ENCODE results near the gene PGGHG. TPM values are rescaled to one million over a fixed set of nuclear protein-coding genes. Genes with fewer than 3 reads are reported as not detected.

Gene PGGHG
- total and polyA plus RNA-seq, 5 donors: 9.9 to 18.7 (median 12.0) TPM

DNA sequence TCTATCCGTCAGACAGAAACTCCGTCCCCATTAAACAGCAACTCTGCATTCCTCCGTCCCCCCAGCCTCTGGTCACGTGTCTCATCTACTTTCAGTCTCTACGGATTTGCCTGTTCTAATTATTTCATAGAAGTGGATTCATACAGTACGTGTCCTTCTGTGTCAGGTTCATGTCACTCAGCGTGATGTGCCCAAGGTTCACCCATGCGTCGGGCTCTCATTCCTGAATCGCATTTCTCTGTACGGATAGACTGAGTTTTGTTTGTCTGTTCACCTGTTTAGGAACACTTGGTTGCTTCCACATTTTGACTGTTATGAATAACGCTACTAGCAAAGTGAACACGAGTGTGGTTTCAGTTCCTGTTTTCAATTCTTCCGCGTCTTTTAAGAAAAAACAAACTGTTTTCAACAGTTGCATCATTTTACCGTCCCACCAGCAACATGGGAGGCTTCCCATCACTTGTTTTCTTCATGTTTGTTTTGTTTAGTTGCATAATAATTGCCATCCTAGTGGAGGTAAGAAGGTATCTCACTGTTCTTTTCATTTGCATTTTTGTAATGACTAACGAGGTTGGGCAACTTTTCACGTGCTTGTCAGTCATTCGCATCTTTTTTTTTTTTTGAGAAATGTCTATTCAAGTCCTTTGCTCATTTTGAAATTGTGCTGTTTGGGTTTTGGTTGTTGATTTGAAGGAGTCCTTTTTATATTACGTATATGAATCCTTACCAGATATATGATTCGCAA, 19.6 kb upstream of the PGGHG start:
- H3K4me1 ChIP-seq (ENCODE audit: control insufficient read depth, insufficient read depth, low read length): no peaks in the 10 kb centered on the region
- no peak overlapping the region for H3K4me3 ChIP-seq (ENCODE audit: low read length)
- H3K27ac ChIP-seq (ENCODE audit: low read length): no peak overlapping the region
- 54% methylated on average over 21 of the region's 21 CpGs for WGBS
- no peaks in the 10 kb centered on the region for H3K9me3 ChIP-seq (ENCODE audit: control insufficient read depth, low read length)
- ATAC-seq: peak; percentile 4 to 26
- H3K27me3 ChIP-seq (ENCODE audit: control insufficient read depth, insufficient read depth): no peaks in the 10 kb centered on the region
- intact Hi-C loops (cut with DNase I): no loop called here
- peak in 1 of 3 donors; percentile 32 for DNase-seq

DNA sequence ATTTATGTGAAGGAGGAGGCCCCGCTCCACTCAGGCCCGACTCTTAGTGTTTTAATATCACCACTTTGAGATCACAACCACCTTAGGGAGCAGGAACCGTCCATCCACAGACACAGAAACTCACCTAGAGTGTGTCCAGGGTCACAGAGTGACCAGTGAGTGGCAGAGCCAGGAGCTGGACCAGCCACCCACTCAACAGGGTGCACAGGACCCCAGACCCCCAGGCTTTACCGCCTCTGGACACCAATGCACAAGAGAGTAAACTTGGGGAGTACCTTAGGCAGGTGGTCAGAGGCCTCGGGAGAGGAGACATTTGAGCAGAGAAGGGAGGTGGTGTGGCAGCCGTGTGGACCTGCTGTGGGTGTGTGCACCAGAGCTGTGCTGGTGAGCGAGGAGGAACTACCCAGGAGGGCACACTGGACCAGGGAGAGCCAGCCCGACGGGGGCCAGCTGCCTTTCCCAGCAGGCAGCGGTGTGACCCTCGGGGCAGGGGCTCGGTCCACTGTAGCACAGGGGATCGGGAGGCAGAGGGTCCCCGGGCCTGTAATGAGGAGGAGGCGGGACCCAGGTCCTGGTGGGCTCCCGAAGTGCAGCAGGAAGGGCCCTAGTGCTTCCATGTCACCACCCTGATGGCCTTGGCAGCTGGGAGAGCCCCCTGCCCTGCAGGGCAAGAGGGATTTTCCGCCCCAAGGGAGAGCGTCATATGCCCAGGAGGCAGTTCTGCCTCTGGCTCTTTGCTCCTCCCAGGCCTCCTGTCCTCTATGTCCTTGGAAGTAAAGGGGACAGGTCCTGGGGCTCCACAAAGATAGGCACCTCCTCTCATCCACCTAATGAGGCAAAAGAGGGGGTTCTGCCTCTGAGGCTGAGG, 18.2 kb upstream of the PGGHG start:
- peak in 1 of 2 donors; percentile 7 for ATAC-seq

DNA sequence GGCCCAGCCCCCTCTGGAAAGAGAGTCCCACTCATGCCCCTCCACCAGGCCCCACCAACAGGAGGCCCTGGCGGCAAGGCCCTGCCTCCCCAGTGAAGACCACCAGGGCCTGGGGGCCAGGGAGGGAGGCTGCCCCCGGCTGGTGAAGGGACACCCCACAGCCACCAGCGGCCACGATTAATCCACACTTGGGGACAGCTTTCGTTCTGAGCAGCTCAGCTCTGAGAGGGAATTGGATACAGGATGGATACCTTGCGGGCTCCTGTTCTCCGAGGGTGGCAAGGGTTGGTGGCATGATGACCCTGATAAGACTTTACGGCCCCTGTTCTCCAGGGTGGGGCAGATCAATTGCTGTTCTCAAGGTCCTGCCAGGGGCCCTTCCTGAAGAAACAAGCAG, 17.6 kb upstream of the PGGHG start:
- Histone ChIP-seq H3K27ac (ENCODE audit: low read length) (no peak overlapping the region), H3K4me3 (ENCODE audit: low read length) (no peak overlapping the region), H3K27me3 (ENCODE audit: control insufficient read depth, insufficient read depth) (no peaks in the 10 kb centered on the region), H3K9me3 (ENCODE audit: control insufficient read depth, low read length) (no peaks in the 10 kb centered on the region), H3K4me1 (ENCODE audit: control insufficient read depth, insufficient read depth, low read length) (no peaks in the 10 kb centered on the region)
- intact Hi-C loops (cut with DNase I): no loop called here
- ATAC-seq (no peak), DNase-seq (peak in 1 of 3 donors; percentile 49)
- 85% methylated on average over 8 of the region's 8 CpGs for WGBS

More for the DNA sequence above, 18.2 kb upstream of the PGGHG start:
- DNase-seq: peak in 1 of 3 donors; percentile 54
- 82% methylated on average over 18 of the region's 18 CpGs for WGBS
- intact Hi-C loops (cut with DNase I): no loop called here
- Histone ChIP-seq H3K9me3 (ENCODE audit: control insufficient read depth, low read length) (no peaks in the 10 kb centered on the region), H3K27me3 (ENCODE audit: control insufficient read depth, insufficient read depth) (no peaks in the 10 kb centered on the region), H3K4me3 (ENCODE audit: low read length) (no peak overlapping the region), H3K4me1 (ENCODE audit: control insufficient read depth, insufficient read depth, low read length) (no peaks in the 10 kb centered on the region), H3K27ac (ENCODE audit: low read length) (no peak overlapping the region)

DNA sequence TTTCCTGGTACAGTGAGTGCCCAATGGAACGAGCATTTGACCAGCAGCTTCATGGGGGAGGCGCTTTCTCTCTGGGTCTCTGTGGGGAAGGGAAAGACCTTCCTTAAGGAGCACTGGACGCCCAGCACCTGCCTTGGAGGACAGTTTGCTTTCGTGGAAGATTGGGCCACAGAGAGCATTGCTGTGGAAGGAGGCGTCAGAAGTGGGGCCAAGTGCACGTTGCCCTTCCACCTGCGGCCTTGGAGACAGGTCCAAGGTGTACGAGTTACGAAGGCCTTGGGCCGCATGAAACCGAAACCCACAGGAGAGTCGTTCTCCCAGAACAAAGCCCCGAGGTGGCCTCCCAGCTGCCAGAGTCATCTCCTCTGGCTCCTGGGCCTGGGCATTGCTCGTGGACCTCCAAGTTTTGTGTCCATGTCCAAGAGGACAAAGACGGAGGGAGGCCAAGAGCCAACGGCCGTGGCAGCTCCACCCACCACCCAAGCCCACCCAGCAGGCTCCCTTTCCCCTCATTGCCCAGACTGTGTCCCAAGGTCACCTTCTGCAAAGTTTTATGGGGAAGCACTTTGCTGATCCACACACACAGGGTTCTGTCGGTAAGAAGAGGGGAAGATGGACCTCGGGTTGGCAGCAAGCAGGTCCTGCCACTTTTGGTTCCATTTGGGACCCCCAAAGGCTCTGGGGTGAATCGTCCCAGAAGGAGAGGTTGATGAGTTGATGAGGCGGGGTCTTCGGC, 16.6 kb upstream of the PGGHG start:
- Histone ChIP-seq H3K4me3 (ENCODE audit: low read length) (no peak overlapping the region), H3K9me3 (ENCODE audit: control insufficient read depth, low read length) (no peaks in the 10 kb centered on the region), H3K27me3 (ENCODE audit: control insufficient read depth, insufficient read depth) (no peaks in the 10 kb centered on the region), H3K4me1 (ENCODE audit: control insufficient read depth, insufficient read depth, low read length) (no peaks in the 10 kb centered on the region), H3K27ac (ENCODE audit: low read length) (no peak overlapping the region)
- ATAC-seq (no peak), DNase-seq (peak in 2 of 3 donors; percentile 26 to 46)
- WGBS: 84% methylated on average over 22 of the region's 22 CpGs
- intact Hi-C loops (cut with DNase I): no loop called here

DNA sequence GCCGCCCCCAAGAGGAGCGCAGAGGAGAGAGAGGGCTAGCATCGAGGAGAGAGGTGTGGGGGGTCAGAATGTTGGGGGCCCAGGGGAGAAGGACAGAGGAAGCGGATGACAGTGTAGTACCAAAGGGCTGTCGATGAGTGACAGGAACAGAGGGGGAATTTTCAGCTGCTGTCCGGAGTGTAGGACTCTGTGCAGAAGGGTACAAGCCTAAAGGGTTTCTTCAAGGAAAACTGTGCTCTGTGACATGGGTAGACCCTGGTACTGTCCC, 16.1 kb upstream of the PGGHG start:
- H3K27me3 ChIP-seq (ENCODE audit: control insufficient read depth, insufficient read depth): no peaks in the 10 kb centered on the region
- intact Hi-C loops (cut with DNase I): no loop called here
- DNase-seq: no peak
- no peak overlapping the region for H3K27ac ChIP-seq (ENCODE audit: low read length)
- H3K4me3 ChIP-seq (ENCODE audit: low read length): no peak overlapping the region
- WGBS: 86% methylated on average over 6 of the region's 6 CpGs
- no peaks in the 10 kb centered on the region for H3K4me1 ChIP-seq (ENCODE audit: control insufficient read depth, insufficient read depth, low read length)
- H3K9me3 ChIP-seq (ENCODE audit: control insufficient read depth, low read length): no peaks in the 10 kb centered on the region
- no peak for ATAC-seq

DNA sequence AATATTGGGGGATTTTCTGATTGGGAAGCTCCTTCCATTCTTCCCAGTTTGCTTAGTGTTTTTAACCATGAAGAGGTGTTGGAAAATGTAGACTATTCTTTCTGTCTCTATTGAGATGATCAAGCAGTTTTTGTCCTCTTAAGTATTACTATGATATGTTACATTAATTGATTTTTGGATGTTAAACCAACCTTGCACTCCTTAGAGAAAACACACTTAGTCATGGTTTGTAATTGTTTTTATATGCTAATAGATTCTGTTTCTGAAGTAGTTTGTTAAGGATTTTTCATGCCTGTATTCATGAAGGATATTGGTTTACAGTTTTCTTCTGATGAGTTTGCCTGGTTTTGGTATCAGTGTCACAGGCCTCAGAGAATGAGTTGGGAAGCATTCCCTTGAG, 12.7 kb upstream of the PGGHG start:
- intact Hi-C loops (cut with DNase I): no loop called here
- DNase-seq (no peak), ATAC-seq (no peak)
- Histone ChIP-seq H3K27ac (ENCODE audit: low read length) (no peak overlapping the region), H3K4me1 (ENCODE audit: control insufficient read depth, insufficient read depth, low read length) (no peaks in the 10 kb centered on the region), H3K27me3 (ENCODE audit: control insufficient read depth, insufficient read depth) (no peaks in the 10 kb centered on the region), H3K9me3 (ENCODE audit: control insufficient read depth, low read length) (no peaks in the 10 kb centered on the region), H3K4me3 (ENCODE audit: low read length) (no peak overlapping the region)

DNA sequence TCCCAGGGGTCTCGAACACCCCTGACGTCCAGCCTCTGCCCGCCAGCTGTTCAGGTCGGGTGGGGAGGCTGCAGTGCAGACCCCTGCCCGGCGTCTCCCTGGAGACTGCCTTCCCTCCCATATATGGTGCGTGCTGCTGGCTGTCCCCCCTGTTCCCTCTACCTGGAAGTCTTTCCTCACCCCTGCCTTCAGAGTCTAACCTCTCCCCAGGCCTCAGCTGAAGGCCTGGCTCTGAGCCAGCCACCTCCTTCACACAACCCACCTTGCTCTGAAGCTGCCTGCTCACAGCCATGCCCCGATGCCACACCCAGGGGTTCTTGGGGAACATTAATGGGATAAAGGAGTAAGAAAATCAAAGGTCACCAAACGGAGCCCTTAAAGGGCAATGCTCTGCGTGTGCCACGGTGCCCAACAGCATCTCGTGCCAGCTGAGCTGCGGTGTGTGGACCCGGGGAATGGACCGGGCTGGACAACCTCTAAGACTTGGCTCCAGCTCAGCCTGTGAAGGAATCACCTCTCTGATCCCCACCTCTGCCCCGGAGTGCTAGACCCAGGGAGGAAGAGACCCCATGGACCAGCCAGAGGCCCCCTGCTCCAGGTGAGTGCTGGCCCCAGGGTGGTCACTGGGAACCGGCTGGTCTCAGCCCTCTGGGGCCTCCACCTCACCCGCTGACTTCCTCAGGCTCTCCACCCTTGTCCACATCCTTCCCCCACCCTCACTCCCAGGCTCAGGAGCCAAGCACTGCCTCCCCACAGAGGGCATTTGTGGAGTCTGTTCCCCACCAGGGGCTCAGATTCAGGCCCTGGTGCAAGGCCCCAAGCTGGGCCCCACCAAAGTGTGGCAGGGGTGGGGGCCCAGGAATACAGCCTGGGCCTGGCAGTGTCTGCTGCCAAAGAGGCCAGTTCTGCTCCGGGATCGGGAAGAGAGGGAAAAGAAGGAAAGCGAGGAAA, 10.7 kb upstream of the PGGHG start, which contains the start of gene NLRP6:
Gene NLRP6 (plus strand): TSS at position 407 of the 951 bp plus-strand sequence. CDS start 163 bp downstream, at position 570.
- no peaks in the 10 kb centered on the region for H3K27me3 ChIP-seq (ENCODE audit: control insufficient read depth, insufficient read depth)
- WGBS: 75% methylated on average over 21 of the region's 21 CpGs
- H3K4me1 ChIP-seq (ENCODE audit: control insufficient read depth, insufficient read depth, low read length): no peaks in the 10 kb centered on the region
- H3K27ac ChIP-seq (ENCODE audit: low read length): no peak within 1 kb of the TSS
- ATAC-seq (peak in 1 of 2 donors; percentile 5), DNase-seq (peak in 2 of 3 donors; percentile 33 to 49)
- H3K4me3 ChIP-seq (ENCODE audit: low read length): no peak within 1 kb of the TSS
- H3K9me3 ChIP-seq (ENCODE audit: control insufficient read depth, low read length): no peaks in the 10 kb centered on the region
- intact Hi-C loops (cut with DNase I): no loop called here

DNA sequence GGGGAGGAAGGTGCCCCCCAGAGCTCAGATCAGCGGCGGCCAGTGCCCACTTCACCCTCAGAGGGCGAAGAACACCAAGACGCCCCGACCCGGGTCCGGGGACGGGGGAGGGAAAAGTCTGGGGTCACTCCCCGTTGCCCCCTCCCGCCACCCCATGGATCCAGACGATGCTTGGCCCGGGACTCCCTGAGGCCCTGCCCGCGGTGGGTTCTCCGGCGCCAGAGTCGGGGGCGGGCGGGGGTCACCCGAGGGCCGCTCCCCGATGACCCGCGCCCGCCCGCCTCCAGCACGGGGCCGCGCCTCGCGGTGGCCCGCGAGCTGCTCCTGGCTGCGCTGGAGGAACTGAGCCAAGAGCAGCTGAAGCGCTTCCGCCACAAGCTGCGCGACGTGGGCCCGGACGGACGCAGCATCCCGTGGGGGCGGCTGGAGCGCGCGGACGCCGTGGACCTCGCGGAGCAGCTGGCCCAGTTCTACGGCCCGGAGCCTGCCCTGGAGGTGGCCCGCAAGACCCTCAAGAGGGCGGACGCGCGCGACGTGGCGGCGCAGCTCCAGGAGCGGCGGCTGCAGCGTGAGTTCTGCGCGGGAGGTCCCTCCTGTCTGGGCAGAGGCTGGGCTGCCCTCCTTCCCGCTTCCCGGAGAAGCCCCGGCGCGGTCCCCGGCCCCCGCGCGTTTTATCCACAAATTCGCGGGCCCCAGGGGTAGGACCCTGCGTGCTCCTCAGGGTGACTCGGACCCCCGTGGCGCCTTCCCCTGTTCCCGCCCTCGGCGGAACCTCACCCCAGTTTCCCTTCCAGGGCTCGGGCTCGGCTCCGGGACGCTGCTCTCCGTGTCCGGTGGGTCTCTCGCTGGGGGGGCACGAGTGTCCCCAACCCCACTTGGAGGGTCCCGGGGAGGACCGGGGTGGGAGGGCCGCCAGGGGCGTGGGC, 9.6 kb upstream of the PGGHG start:
- peak; percentile 27 to 49 for ATAC-seq
- no peak overlapping the region for H3K4me3 ChIP-seq (ENCODE audit: low read length)
- peak in 2 of 3 donors; percentile 54 to 68 for DNase-seq

DNA sequence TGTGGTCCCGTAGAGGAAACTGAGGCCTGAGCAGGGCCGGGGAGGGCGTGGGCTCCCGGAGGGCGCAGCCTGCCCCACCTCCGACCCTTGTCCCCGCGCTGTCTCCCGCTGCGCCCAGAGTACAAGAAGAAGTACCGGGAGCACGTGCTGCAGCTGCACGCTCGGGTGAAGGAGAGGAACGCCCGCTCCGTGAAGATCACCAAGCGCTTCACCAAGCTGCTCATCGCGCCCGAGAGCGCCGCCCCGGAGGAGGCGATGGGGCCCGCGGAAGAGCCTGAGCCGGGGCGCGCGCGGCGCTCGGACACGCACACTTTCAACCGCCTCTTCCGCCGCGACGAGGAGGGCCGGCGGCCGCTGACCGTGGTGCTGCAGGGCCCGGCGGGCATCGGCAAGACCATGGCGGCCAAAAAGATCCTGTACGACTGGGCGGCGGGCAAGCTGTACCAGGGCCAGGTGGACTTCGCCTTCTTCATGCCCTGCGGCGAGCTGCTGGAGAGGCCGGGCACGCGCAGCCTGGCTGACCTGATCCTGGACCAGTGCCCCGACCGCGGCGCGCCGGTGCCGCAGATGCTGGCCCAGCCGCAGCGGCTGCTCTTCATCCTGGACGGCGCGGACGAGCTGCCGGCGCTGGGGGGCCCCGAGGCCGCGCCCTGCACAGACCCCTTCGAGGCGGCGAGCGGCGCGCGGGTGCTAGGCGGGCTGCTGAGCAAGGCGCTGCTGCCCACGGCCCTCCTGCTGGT, 8.8 kb upstream of the PGGHG start:
- intact Hi-C loops (cut with DNase I): no loop called here
- Histone ChIP-seq H3K27me3 (ENCODE audit: control insufficient read depth, insufficient read depth) (no peaks in the 10 kb centered on the region), H3K4me3 (ENCODE audit: low read length) (peak overlapping the region; percentile 5), H3K27ac (ENCODE audit: low read length) (no peak overlapping the region), H3K9me3 (ENCODE audit: control insufficient read depth, low read length) (no peaks in the 10 kb centered on the region), H3K4me1 (ENCODE audit: control insufficient read depth, insufficient read depth, low read length) (no peaks in the 10 kb centered on the region)
- 3% methylated on average over 85 of the region's 85 CpGs for WGBS
- peak; percentile 17 to 34 for ATAC-seq
- peak in 2 of 3 donors; percentile 65 to 70 for DNase-seq

More for the DNA sequence above, 9.6 kb upstream of the PGGHG start:
- Histone ChIP-seq H3K9me3 (ENCODE audit: control insufficient read depth, low read length) (no peaks in the 10 kb centered on the region), H3K4me1 (ENCODE audit: control insufficient read depth, insufficient read depth, low read length) (no peaks in the 10 kb centered on the region), H3K27me3 (ENCODE audit: control insufficient read depth, insufficient read depth) (no peaks in the 10 kb centered on the region), H3K27ac (ENCODE audit: low read length) (no peak overlapping the region)
- intact Hi-C loops (cut with DNase I): no loop called here
- WGBS: 9% methylated on average over 97 of the region's 97 CpGs
